SK-N-SH treated with all-trans-retinoic acid at 6 μM for 48 hours (cell line): Measurements from ENCODE around the gene AKAP5.

Experiments used
- ATAC-seq: fragments of 200-7000 bp; cut with Tn5 transposase; 3 replicates; pipeline ENCODE4 v1.9.1; 2020; ENCODE audit warnings: mild to moderate bottlenecking, moderate library complexity
- ARNTL ChIP-seq: fragments of 450-650 bp; formaldehyde crosslinking; IDR thresholded peaks from 2 replicates; pipeline ENCODE4 v1.5.0; 2020; ENCODE audit warnings: low read depth, mild to moderate bottlenecking, moderate library complexity, borderline replicate concordance
- CSDC2 ChIP-seq: fragments of 250-450 bp; sonication (Bioruptor Pico); IDR thresholded peaks from 2 replicates; pipeline ENCODE4 v1.5.0; 2020; ENCODE audit warnings: mild to moderate bottlenecking, moderate library complexity
- ESRRG ChIP-seq: fragments of 250-450 bp; sonication (Bioruptor Pico); IDR thresholded peaks from 2 replicates; pipeline ENCODE4 v1.6.1; 2021; ENCODE audit warnings: mild to moderate bottlenecking
- GLIS3 ChIP-seq: fragments of 250-450 bp; sonication (Bioruptor Pico); IDR thresholded peaks from 2 replicates; pipeline ENCODE4 v1.5.0; 2020; ENCODE audit warnings: mild to moderate bottlenecking, moderate library complexity
- ISL1 ChIP-seq: fragments of 250-450 bp; sonication (Bioruptor Pico); IDR thresholded peaks from 2 replicates; pipeline ENCODE4 v2.1.2; 2022; ENCODE audit warnings: mild to moderate bottlenecking, moderate library complexity
- OSR1 ChIP-seq: fragments of 250-450 bp; sonication (Bioruptor Pico); IDR thresholded peaks from 2 replicates; pipeline ENCODE4 v1.8.0; 2022; ENCODE audit warnings: moderate library complexity, mild to moderate bottlenecking, inconsistent platforms
- PPARA ChIP-seq: fragments of 250-450 bp; sonication (Bioruptor Pico); IDR thresholded peaks from 2 replicates; pipeline ENCODE4 v1.5.0; 2020; ENCODE audit warnings: mild to moderate bottlenecking, borderline replicate concordance
- RARB ChIP-seq: fragments of 250-450 bp; sonication (Bioruptor Pico); IDR thresholded peaks from 2 replicates; pipeline ENCODE4 v1.8.0; 2021; ENCODE audit warnings: mild to moderate bottlenecking, moderate library complexity
- SNAI2 ChIP-seq: fragments of 250-450 bp; sonication (Bioruptor Pico); IDR thresholded peaks from 2 replicates; pipeline ENCODE4 v1.5.0; 2020; ENCODE audit warnings: mild to moderate bottlenecking, moderate library complexity
- TCF4 ChIP-seq: fragments of 250-450 bp; sonication (Bioruptor Pico); IDR thresholded peaks from 2 replicates; pipeline ENCODE4 v1.8.0; 2021; ENCODE audit warnings: mild to moderate bottlenecking, moderate library complexity, borderline replicate concordance
- ZC3H10 ChIP-seq: fragments of 250-450 bp; sonication (Bioruptor Pico); IDR thresholded peaks from 2 replicates; pipeline ENCODE4 v1.5.1; 2021; ENCODE audit warnings: mild to moderate bottlenecking, moderate library complexity
- ZFP3 ChIP-seq: fragments of 250-450 bp; sonication (Bioruptor Pico); IDR thresholded peaks from 2 replicates; pipeline ENCODE4 v1.5.0; 2020; ENCODE audit warnings: mild to moderate bottlenecking, moderate library complexity
- ZFP30 ChIP-seq: fragments of 450-650 bp; formaldehyde crosslinking; IDR thresholded peaks from 2 replicates; pipeline ENCODE4 v1.5.0; 2022; ENCODE audit warnings: mild to moderate bottlenecking, moderate library complexity
- ZNF565 ChIP-seq: fragments of 450-650 bp; formaldehyde crosslinking; conservative IDR thresholded peaks from 2 replicates; pipeline ENCODE4 v1.5.0; 2020; ENCODE audit warnings: low read depth, mild to moderate bottlenecking, moderate library complexity
- ZNF70 ChIP-seq: fragments of 450-650 bp; formaldehyde crosslinking; IDR thresholded peaks from 2 replicates; pipeline ENCODE4 v1.5.0; 2020; ENCODE audit warnings: mild to moderate bottlenecking, moderate library complexity
- ZNF8 ChIP-seq: fragments of 450-650 bp; formaldehyde crosslinking; IDR thresholded peaks from 2 replicates; pipeline ENCODE4 v1.5.0; 2020; ENCODE audit warnings: mild to moderate bottlenecking, moderate library complexity
- TF ChIP-seq, protein P1 (sequence below): fragments of 250-450 bp; sonication (Bioruptor Pico); IDR thresholded peaks from 2 replicates; pipeline ENCODE4 v1.8.0; 2021; ENCODE audit warnings: low read depth, mild to moderate bottlenecking, moderate library complexity, borderline replicate concordance
- TF ChIP-seq, protein P2 (sequence below): fragments of 250-450 bp; sonication (Bioruptor Pico); IDR thresholded peaks from 2 replicates; pipeline ENCODE4 v1.5.0; 2020; ENCODE audit warnings: mild to moderate bottlenecking, moderate library complexity
- TF ChIP-seq, protein P3 (sequence below): fragments of 250-450 bp; sonication (Bioruptor Pico); IDR thresholded peaks from 2 replicates; pipeline ENCODE4 v1.8.0; 2020; ENCODE audit warnings: mild to moderate bottlenecking, moderate library complexity, borderline replicate concordance
- TF ChIP-seq, protein P4 (sequence below): fragments of 250-450 bp; sonication (Bioruptor Pico); IDR thresholded peaks from 2 replicates; pipeline ENCODE4 v1.5.1; 2020; ENCODE audit warnings: low read depth, mild to moderate bottlenecking, moderate library complexity

Gene AKAP5

DNA sequence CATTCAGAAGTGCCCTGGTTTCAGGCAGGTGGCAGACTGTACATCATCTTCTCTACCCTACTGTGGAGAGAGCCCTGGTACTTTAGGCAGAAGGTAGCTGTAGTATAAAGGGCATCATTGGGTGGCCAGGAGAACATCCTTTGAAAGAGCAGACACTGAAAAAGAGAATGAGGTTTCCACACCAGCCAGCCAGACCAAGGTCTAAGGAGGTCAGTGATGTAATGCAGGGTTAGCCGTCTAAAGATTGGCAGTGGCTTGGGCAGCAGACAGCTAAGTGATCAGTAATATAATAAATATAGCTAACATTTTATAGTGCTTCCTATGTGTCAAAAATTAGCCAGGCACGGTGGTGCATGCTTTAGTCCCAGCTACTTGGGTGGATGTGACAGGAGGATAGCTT lies 26.3 kb downstream of the AKAP5 start:
- TF ChIP-seq PPARA (CRISPR knock-in tag) (no peak), TCF4 (CRISPR knock-in tag) (no peak), SNAI2 (CRISPR knock-in tag) (no peak), GLIS3 (no peak), ZC3H10 (CRISPR knock-in tag) (no peak), ZNF70 (CRISPR knock-in tag) (no peak), OSR1 (CRISPR knock-in tag) (no peak), ESRRG (CRISPR knock-in tag) (no peak), ZNF8 (CRISPR knock-in tag) (no peak), ARNTL (CRISPR knock-in tag) (no peak), RARB (no peak), ISL1 (CRISPR knock-in tag) (no peak)
- TF ChIP-seq, protein P1, sequence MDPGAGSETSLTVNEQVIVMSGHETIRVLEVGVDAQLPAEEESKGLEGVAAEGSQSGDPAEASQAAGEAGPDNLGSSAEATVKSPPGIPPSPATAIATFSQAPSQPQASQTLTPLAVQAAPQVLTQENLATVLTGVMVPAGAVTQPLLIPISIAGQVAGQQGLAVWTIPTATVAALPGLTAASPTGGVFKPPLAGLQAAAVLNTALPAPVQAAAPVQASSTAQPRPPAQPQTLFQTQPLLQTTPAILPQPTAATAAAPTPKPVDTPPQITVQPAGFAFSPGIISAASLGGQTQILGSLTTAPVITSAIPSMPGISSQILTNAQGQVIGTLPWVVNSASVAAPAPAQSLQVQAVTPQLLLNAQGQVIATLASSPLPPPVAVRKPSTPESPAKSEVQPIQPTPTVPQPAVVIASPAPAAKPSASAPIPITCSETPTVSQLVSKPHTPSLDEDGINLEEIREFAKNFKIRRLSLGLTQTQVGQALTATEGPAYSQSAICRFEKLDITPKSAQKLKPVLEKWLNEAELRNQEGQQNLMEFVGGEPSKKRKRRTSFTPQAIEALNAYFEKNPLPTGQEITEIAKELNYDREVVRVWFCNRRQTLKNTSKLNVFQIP (CRISPR knock-in tag), result no peak
- TF ChIP-seq, protein P2, sequence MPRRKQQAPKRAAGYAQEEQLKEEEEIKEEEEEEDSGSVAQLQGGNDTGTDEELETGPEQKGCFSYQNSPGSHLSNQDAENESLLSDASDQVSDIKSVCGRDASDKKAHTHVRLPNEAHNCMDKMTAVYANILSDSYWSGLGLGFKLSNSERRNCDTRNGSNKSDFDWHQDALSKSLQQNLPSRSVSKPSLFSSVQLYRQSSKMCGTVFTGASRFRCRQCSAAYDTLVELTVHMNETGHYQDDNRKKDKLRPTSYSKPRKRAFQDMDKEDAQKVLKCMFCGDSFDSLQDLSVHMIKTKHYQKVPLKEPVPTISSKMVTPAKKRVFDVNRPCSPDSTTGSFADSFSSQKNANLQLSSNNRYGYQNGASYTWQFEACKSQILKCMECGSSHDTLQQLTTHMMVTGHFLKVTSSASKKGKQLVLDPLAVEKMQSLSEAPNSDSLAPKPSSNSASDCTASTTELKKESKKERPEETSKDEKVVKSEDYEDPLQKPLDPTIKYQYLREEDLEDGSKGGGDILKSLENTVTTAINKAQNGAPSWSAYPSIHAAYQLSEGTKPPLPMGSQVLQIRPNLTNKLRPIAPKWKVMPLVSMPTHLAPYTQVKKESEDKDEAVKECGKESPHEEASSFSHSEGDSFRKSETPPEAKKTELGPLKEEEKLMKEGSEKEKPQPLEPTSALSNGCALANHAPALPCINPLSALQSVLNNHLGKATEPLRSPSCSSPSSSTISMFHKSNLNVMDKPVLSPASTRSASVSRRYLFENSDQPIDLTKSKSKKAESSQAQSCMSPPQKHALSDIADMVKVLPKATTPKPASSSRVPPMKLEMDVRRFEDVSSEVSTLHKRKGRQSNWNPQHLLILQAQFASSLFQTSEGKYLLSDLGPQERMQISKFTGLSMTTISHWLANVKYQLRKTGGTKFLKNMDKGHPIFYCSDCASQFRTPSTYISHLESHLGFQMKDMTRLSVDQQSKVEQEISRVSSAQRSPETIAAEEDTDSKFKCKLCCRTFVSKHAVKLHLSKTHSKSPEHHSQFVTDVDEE (CRISPR knock-in tag), result no peak
- TF ChIP-seq, protein P3, sequence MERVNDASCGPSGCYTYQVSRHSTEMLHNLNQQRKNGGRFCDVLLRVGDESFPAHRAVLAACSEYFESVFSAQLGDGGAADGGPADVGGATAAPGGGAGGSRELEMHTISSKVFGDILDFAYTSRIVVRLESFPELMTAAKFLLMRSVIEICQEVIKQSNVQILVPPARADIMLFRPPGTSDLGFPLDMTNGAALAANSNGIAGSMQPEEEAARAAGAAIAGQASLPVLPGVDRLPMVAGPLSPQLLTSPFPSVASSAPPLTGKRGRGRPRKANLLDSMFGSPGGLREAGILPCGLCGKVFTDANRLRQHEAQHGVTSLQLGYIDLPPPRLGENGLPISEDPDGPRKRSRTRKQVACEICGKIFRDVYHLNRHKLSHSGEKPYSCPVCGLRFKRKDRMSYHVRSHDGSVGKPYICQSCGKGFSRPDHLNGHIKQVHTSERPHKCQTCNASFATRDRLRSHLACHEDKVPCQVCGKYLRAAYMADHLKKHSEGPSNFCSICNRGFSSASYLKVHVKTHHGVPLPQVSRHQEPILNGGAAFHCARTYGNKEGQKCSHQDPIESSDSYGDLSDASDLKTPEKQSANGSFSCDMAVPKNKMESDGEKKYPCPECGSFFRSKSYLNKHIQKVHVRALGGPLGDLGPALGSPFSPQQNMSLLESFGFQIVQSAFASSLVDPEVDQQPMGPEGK (CRISPR knock-in tag), result no peak
- TF ChIP-seq, all 23 proteins: peak for 0
- no peak for ATAC-seq

DNA sequence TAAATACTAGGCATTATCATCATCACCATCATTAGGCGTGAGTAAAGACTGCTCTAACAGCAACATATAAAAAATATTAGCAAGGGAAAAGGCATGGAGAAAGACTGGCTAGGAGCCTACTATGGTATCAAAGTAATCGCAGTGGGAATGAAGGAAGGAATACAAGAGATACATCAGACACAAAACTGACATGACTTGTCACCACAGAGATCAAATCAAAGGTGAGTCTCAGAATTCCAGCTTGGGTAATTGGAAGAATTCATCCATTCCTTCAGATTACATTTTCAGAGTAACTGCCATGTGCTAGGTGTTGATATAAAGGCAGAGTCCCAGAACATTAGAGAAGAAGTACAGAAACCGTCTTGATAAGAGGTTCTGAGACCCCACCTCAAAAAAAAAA lies 28.2 kb downstream of the AKAP5 start:
- ATAC-seq, result no peak
- TF ChIP-seq, protein P1 (CRISPR knock-in tag), result no peak
- TF ChIP-seq ZNF565 (CRISPR knock-in tag) (no peak), CSDC2 (no peak), TCF4 (CRISPR knock-in tag) (no peak), OSR1 (CRISPR knock-in tag) (no peak), ZFP30 (CRISPR knock-in tag) (no peak)

DNA sequence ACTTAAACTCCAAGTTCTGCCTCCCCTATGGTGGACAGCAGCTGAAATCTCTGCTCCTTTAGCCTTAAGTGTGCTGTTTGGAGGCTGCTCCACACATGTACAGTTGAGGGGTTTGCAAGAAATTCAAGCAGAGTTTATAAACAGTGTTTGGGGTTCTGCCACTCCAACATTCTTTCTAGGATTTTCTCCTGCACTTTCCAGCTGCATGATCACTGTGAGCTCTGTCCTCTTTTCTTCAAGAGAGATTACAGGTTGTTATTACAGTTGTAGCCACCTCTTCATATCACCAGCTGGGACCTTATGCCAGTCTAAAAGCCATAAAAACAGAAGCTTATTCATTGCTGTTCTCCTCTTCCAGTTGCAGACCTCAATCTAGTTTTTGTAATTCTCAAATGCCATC lies 30.0 kb downstream of the AKAP5 start:
- no peak for ATAC-seq
- TF ChIP-seq ZNF70 (CRISPR knock-in tag), result no peak
- TF ChIP-seq OSR1 (CRISPR knock-in tag), result no peak
- no peak for TF ChIP-seq ZFP3 (CRISPR knock-in tag)
- no peak for TF ChIP-seq ISL1 (CRISPR knock-in tag)
- no peak for TF ChIP-seq ARNTL (CRISPR knock-in tag)
- TF ChIP-seq, protein P3 (CRISPR knock-in tag), result no peak
- no peak for TF ChIP-seq GLIS3
- no peak for TF ChIP-seq ZC3H10 (CRISPR knock-in tag)
- no peak for TF ChIP-seq SNAI2 (CRISPR knock-in tag)
- no peak for TF ChIP-seq ESRRG (CRISPR knock-in tag)
- TF ChIP-seq ZNF8 (CRISPR knock-in tag), result no peak
- TF ChIP-seq, protein P4, sequence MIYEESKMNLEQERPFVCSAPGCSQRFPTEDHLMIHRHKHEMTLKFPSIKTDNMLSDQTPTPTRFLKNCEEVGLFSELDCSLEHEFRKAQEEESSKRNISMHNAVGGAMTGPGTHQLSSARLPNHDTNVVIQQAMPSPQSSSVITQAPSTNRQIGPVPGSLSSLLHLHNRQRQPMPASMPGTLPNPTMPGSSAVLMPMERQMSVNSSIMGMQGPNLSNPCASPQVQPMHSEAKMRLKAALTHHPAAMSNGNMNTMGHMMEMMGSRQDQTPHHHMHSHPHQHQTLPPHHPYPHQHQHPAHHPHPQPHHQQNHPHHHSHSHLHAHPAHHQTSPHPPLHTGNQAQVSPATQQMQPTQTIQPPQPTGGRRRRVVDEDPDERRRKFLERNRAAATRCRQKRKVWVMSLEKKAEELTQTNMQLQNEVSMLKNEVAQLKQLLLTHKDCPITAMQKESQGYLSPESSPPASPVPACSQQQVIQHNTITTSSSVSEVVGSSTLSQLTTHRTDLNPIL (CRISPR knock-in tag), result no peak
